H9 (cell line): ENCODE measurements around the gene ADAMTS18. TPM values are rescaled to one million over a fixed set of nuclear protein-coding genes. Genes with fewer than 3 reads are reported as not detected.

Source experiments
- DNase-seq: peaks from one replicate; pipeline ENCODE4 v3.0.0-alpha.2; 2017
- H2AFZ ChIP-seq: one replicate; pipeline ENCODE4 v1.6.1; 2013; ENCODE audit warnings: mild to moderate bottlenecking, low read length, control low read depth, moderate library complexity
- H2AK5ac ChIP-seq: 2 replicates; pipeline ENCODE4 v1.6.1; 2013; ENCODE audit warnings: low read length, control low read depth, mixed read lengths; ENCODE audit not compliant: insufficient read length
- H2BK120ac ChIP-seq: one replicate; pipeline ENCODE4 v1.6.1; 2013; ENCODE audit warnings: low read depth, mild to moderate bottlenecking, low read length, control low read depth, inconsistent platforms; ENCODE audit not compliant: poor library complexity, severe bottlenecking
- H2BK12ac ChIP-seq: 2 replicates; pipeline ENCODE4 v1.6.1; 2013; ENCODE audit warnings: low read length, control low read depth, mixed read lengths, low read depth; ENCODE audit not compliant: insufficient read length
- H2BK15ac ChIP-seq: 2 replicates; pipeline ENCODE4 v1.6.1; 2013; ENCODE audit warnings: low read depth, low read length, control low read depth
- H2BK20ac ChIP-seq: one replicate; pipeline ENCODE4 v1.6.1; 2013; ENCODE audit warnings: low read depth, mild to moderate bottlenecking, low read length, control low read depth, inconsistent platforms; ENCODE audit not compliant: poor library complexity, severe bottlenecking
- H2BK5ac ChIP-seq: 2 replicates; pipeline ENCODE4 v1.6.1; 2013; ENCODE audit warnings: low read length, control low read depth, mixed read lengths; ENCODE audit not compliant: insufficient read length
- H3K14ac ChIP-seq: 2 replicates; pipeline ENCODE4 v1.6.1; 2013; ENCODE audit warnings: low read length, control low read depth; ENCODE audit not compliant: insufficient read depth
- H3K18ac ChIP-seq: 2 replicates; pipeline ENCODE4 v1.6.1; 2013; ENCODE audit warnings: low read depth, mild to moderate bottlenecking, mixed read lengths, low read length, control low read depth; ENCODE audit not compliant: insufficient read length
- H3K23ac ChIP-seq: 2 replicates; pipeline ENCODE4 v1.6.1; 2013; ENCODE audit warnings: low read length, control low read depth, mixed read lengths, low read depth; ENCODE audit not compliant: insufficient read length
- H3K23me2 ChIP-seq: 2 replicates; pipeline ENCODE4 v1.6.1; 2013; ENCODE audit warnings: low read depth, mild to moderate bottlenecking, mixed read lengths, low read length, control low read depth; ENCODE audit not compliant: insufficient read length, poor library complexity, severe bottlenecking
- H3K27ac ChIP-seq: 2 replicates; pipeline ENCODE4 v1.5.1; 2013; ENCODE audit warnings: low read length, control low read depth, mixed read lengths, low read depth; ENCODE audit not compliant: insufficient read length
- H3K27me3 ChIP-seq: 2 replicates; pipeline ENCODE4 v1.6.1; 2013; ENCODE audit warnings: low read length, control low read depth, inconsistent platforms; ENCODE audit not compliant: insufficient read depth
- H3K4ac ChIP-seq: 2 replicates; pipeline ENCODE4 v1.6.1; 2013; ENCODE audit warnings: low read depth, mild to moderate bottlenecking, control low read depth, inconsistent platforms, low read length, moderate library complexity
- H3K4me1 ChIP-seq: 2 replicates; pipeline ENCODE4 v1.6.1; 2013; ENCODE audit warnings: low read length, control low read depth, inconsistent platforms; ENCODE audit not compliant: insufficient read depth
- H3K4me2 ChIP-seq: 2 replicates; pipeline ENCODE4 v1.6.1; 2013; ENCODE audit warnings: low read length, control low read depth, mixed read lengths; ENCODE audit not compliant: insufficient read length, insufficient read depth
- H3K56ac ChIP-seq: 2 replicates; pipeline ENCODE4 v1.6.1; 2013; ENCODE audit warnings: low read depth, mild to moderate bottlenecking, mixed read lengths, low read length, control low read depth; ENCODE audit not compliant: insufficient read length
- H3K79me1 ChIP-seq: 2 replicates; pipeline ENCODE4 v1.6.1; 2013; ENCODE audit warnings: low read depth, mild to moderate bottlenecking, moderate library complexity, low read length, control low read depth, inconsistent platforms; ENCODE audit not compliant: insufficient read depth, poor library complexity, severe bottlenecking
- H3K79me2 ChIP-seq: 2 replicates; pipeline ENCODE4 v1.6.1; 2013; ENCODE audit warnings: low read length, control low read depth, inconsistent platforms; ENCODE audit not compliant: insufficient read depth
- H3K9ac ChIP-seq: 2 replicates; pipeline ENCODE4 v1.6.1; 2013; ENCODE audit warnings: low read length, control low read depth, mixed read lengths; ENCODE audit not compliant: insufficient read length; ENCODE audit errors: extremely low read depth
- H3K9me3 ChIP-seq: one replicate; pipeline ENCODE4 v1.6.1; 2013; ENCODE audit warnings: low read depth, low read length, inconsistent platforms; ENCODE audit not compliant: control insufficient read depth
- H3T11ph ChIP-seq: one replicate; pipeline ENCODE4 v1.6.1; 2013; ENCODE audit warnings: mild to moderate bottlenecking, low read length, control low read depth, inconsistent platforms
- H4K20me1 ChIP-seq: one replicate; pipeline ENCODE4 v1.6.1; 2013; ENCODE audit not compliant: control insufficient read depth, insufficient read length, insufficient read depth
- H4K5ac ChIP-seq: 2 replicates; pipeline ENCODE4 v1.6.1; 2013; ENCODE audit warnings: low read depth, mild to moderate bottlenecking, mixed read lengths, low read length, control low read depth; ENCODE audit not compliant: insufficient read length
- H4K8ac ChIP-seq: replicated peaks from 2 replicates; pipeline ENCODE4 v1.6.1; 2013; ENCODE audit warnings: low read length, control low read depth, mixed read lengths, low read depth; ENCODE audit not compliant: insufficient read length
- H4K91ac ChIP-seq: 2 replicates; pipeline ENCODE4 v1.6.1; 2013; ENCODE audit warnings: low read depth, mild to moderate bottlenecking, moderate library complexity, mixed read lengths, low read length, control low read depth; ENCODE audit not compliant: insufficient read length
- H3K27ac Mint-ChIP-seq, 3 experiments: 2 replicates in 2 of 3; 3 replicates in 1 of 3; pipeline ENCODE4 v1.8.0; 2020 to 2021; ENCODE audit warnings: mixed read lengths in 3 of 3, mild to moderate bottlenecking in 1 of 3, moderate library complexity in 1 of 3
- H3K27me3 Mint-ChIP-seq: 2 replicates; pipeline ENCODE4 v1.8.0; 2021; ENCODE audit warnings: low read depth, mild to moderate bottlenecking, moderate library complexity, mixed read lengths
- H3K36me3 Mint-ChIP-seq, 3 experiments: 2 replicates in 2 of 3; 3 replicates in 1 of 3; pipeline ENCODE4 v1.8.0; 2020 to 2021; ENCODE audit warnings: low read depth in 3 of 3, mixed read lengths in 3 of 3; ENCODE audit not compliant: insufficient read depth in 1 of 3
- H3K4me1 Mint-ChIP-seq, 2 experiments: 2 replicates each; pipeline ENCODE4 v1.8.0; 2020; ENCODE audit warnings: mixed read lengths in 2 of 2
- H3K4me3 Mint-ChIP-seq, 2 experiments: 2 replicates in 1 of 2; 3 replicates in 1 of 2; pipeline ENCODE4 v1.8.0; 2020 to 2021; ENCODE audit warnings: mild to moderate bottlenecking in 2 of 2, mixed read lengths in 2 of 2, moderate library complexity in 1 of 2
- H3K9me3 Mint-ChIP-seq, 2 experiments: 2 replicates in 1 of 2; 3 replicates in 1 of 2; pipeline ENCODE4 v1.8.0; 2020; ENCODE audit warnings: mild to moderate bottlenecking in 2 of 2, mixed read lengths in 2 of 2, moderate library complexity in 1 of 2
- CTCF ChIP-seq: fragments of 200-600 bp; sonication (generic); conservative IDR thresholded peaks from 3 replicates; pipeline ENCODE4 v1.8.0; 2021; ENCODE audit warnings: antibody characterized with exemption, mild to moderate bottlenecking
- WGBS: extraction: QIAGEN DNeasy Blood & Tissue Kit; methylation state at CpG from one replicate; pipeline ENCODE4 v1.1.7; 2013; ENCODE audit warnings: missing lambda C conversion rate, low lambda C conversion rate, mixed read lengths; ENCODE audit not compliant: insufficient read length; ENCODE audit errors: extremely low coverage; 5-methylcytosine and 5-hydroxymethylcytosine counted together
- total RNA-seq: library from RNA; stranded (reverse); gene quantifications from 2 replicates; pipeline ENCODE4 v1.2.1, GENCODE V29; 2021

Gene ADAMTS18
- total RNA-seq, 1 experiment from 2014 or later = 0.07 TPM

DNA sequence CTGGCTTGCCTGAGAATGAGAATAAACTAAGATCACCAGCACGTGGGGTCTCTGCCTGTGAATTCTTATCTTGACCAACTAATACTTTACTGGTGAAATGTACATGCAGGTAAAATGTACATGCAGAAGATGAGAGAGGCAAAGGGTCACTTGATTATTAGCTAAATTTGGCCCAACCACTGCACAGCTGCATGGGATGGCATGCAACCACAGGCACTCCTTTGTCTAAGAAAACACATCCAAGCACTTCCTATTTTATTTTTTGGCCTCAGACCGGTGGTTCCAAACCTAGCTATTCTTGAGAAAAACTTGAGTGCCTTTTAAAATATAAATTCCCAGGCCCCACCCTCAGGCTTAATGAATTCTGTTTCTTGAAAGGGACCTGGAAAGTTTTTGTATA is 157.7 kb downstream of the ADAMTS18 start:
- Histone ChIP-seq H4K20me1 (no peaks in the 10 kb centered on the region), H3K79me1 (no peaks in the 10 kb centered on the region), H3K23ac (no peak overlapping the region), H4K5ac (no peak overlapping the region), H3K23me2 (no peaks in the 10 kb centered on the region), H4K8ac (no peak overlapping the region), H3K9ac (no peak overlapping the region), H2AK5ac (no peak overlapping the region), H4K91ac (no peak overlapping the region), H3K4me1 (peaks cover 3% of the 10 kb centered on the region; the same call in 1 of the 2 replicates), H3K27ac (no peak overlapping the region), H3K27me3 (no peaks in the 10 kb centered on the region), H2BK120ac (no peak overlapping the region), H3K79me2 (no peaks in the 10 kb centered on the region), H2BK12ac (no peak overlapping the region), H2BK15ac (no peak overlapping the region), H2AFZ (no peak overlapping the region), H3K4ac (no peak overlapping the region), H2BK5ac (no peak overlapping the region), H3K9me3 (no peaks in the 10 kb centered on the region), H3K4me2 (no peak overlapping the region), H3K14ac (no peak overlapping the region), H3T11ph (no peak overlapping the region), H3K18ac (no peak overlapping the region), H3K56ac (no peak overlapping the region), H2BK20ac (no peak overlapping the region)
- H3K4me3 Mint-ChIP-seq = no peak overlapping the region
- DNase-seq = no peak
- no peak for TF ChIP-seq CTCF
- no peaks in the 10 kb centered on the region for H3K27me3 Mint-ChIP-seq
- H3K4me1 Mint-ChIP-seq = peaks cover 4 to 6% of the 10 kb centered on the region in 2 experiments
- no peak overlapping the region for H3K27ac Mint-ChIP-seq
- H3K9me3 Mint-ChIP-seq = no peaks in the 10 kb centered on the region
- WGBS = no CpG with 5 or more reads among the region's 2 CpGs
- no peaks in the 10 kb centered on the region for H3K36me3 Mint-ChIP-seq
